CMK (cell line): Measurements from ENCODE around the gene CDK3.

Experiments
- DNase-seq: peaks from one replicate; pipeline ENCODE4 v3.0.0-alpha.2; 2010; ENCODE audit warnings: low read depth

Gene CDK3

GRCh38 chr17:76014100-76014924, 13.7 kb downstream of the CDK3 start:
- peak; percentile 68 for DNase-seq

- DNase-seq, result no peak
Measured at GRCh38 chr17:76014925-76015261, 14.2 kb downstream of the CDK3 start.

- no peak for DNase-seq
Measured at GRCh38 chr17:76017481-76018339, 17.1 kb downstream of the CDK3 start.

GRCh38 chr17:76018340-76018680, 17.7 kb downstream of the CDK3 start:
- DNase-seq, result no peak

- no peak for DNase-seq
Measured at GRCh38 chr17:76018801-76019200, 18.1 kb downstream of the CDK3 start.

GRCh38 chr17:76019833-76020467, 19.3 kb downstream of the CDK3 start:
- DNase-seq, result no peak

- DNase-seq, result no peak
Measured at GRCh38 chr17:76022285-76022684, 21.6 kb downstream of the CDK3 start.

- no peak for DNase-seq
Measured at GRCh38 chr17:76022973-76023899, 22.6 kb downstream of the CDK3 start.

- DNase-seq, result no peak
Measured at GRCh38 chr17:76023900-76024237, 23.2 kb downstream of the CDK3 start.

- no peak for DNase-seq
Measured at GRCh38 chr17:76024353-76024752, 23.7 kb downstream of the CDK3 start.

- DNase-seq, result no peak
Measured at GRCh38 chr17:76025294-76025693, 24.6 kb downstream of the CDK3 start.

GRCh38 chr17:76026714-76027158, 26.1 kb downstream of the CDK3 start:
- no peak for DNase-seq

- peak; percentile 41 for DNase-seq
Measured at GRCh38 chr17:76027159-76027839, 26.6 kb downstream of the CDK3 start, which contains the start of gene EVPL. Gene EVPL, minus strand, starts transcription at chr17:76027306. Its CDS starts 108 bp downstream, at chr17:76027198.

GRCh38 chr17:76032073-76032779, 31.6 kb downstream of the CDK3 start:
- DNase-seq, result no peak

GRCh38 chr17:76032780-76033108, 32.1 kb downstream of the CDK3 start:
- DNase-seq, result no peak

- DNase-seq, result no peak
Measured at GRCh38 chr17:76033139-76033538, 32.5 kb downstream of the CDK3 start.

GRCh38 chr17:76034428-76035350, 34.0 kb downstream of the CDK3 start:
- DNase-seq, result no peak

GRCh38 chr17:76036497-76037261, 36.0 kb downstream of the CDK3 start:
- DNase-seq, result no peak

- no peak for DNase-seq
Measured at GRCh38 chr17:76038050-76038449, 37.4 kb downstream of the CDK3 start.
